K562 (cell line): ENCODE measurements around the gene CEACAM18. TPM values are rescaled to one million over a fixed set of nuclear protein-coding genes. Genes with fewer than 3 reads are reported as not detected.

Experiments used
- ESRRA ChIP-seq: fragments of 450-650 bp; IDR thresholded peaks from 2 replicates; pipeline ENCODE4 v1.6.1; 2014; ENCODE audit warnings: low read depth, mild to moderate bottlenecking, moderate library complexity, borderline replicate concordance
- MECOM ChIP-seq: fragments of 250-450 bp; sonication (Bioruptor Pico); IDR thresholded peaks from 2 replicates; pipeline ENCODE4 v1.8.0; 2022; ENCODE audit warnings: inconsistent platforms
- polyA plus RNA-seq, 8 experiments: library from polyadenylated mRNA; depleted of rRNA in 4 of 8; stranded (reverse) in 5 of 8; unstranded in 3 of 8; fragments of >200 nt; fragmentation: Nextera tagmentation in 2 of 8; fragmentation: Illumina TruSeq in 1 of 8; extraction: Ambion mirVana in 2 of 8; extraction: Trizol in 1 of 8; gene quantifications; 2 replicates each; pipeline versions ENCODE4 v1.2.1 to v1.2.3, GENCODE V29; 2011 to 2014; ENCODE audit warnings: inconsistent platforms in 1 of 8, missing spikeins in 1 of 8
- small RNA-seq: library from RNA; depleted of rRNA; stranded (forward); fragments of <200 nt; gene quantifications from one replicate; pipeline ENCODE3, GENCODE V24; 2014
- total RNA-seq, 7 experiments: library from RNA; depleted of rRNA in 6 of 7; stranded (reverse); fragments of >200 nt in 6 of 7; fragmentation: Illumina TruSeq in 2 of 7; extraction: Trizol in 2 of 7; gene quantifications; 2 replicates each; pipeline versions ENCODE4 v1.2.1 to v1.2.3, GENCODE V29; 2011 to 2021; ENCODE audit warnings: low replicate concordance in 1 of 7

The CEACAM18 gene
- total and polyA plus RNA-seq, 9 of the 15 experiments (the other 6 are each of a cell fraction or from before 2014, with no cell fraction given), result 0.08 to 0.24 (median 0.15) TPM; not detected in 3

GRCh38 chr19:51539821-51540366 lies 61.6 kb downstream of the CEACAM18 start (continued):
- no peak for TF ChIP-seq ESRRA
- TF ChIP-seq MECOM (CRISPR knock-in tag), result peak; percentile 54; the same call in 1 of the 2 replicates

Small RNAs within 50 kb of the gene (small RNA-seq; reads per million reads assigned to genes)
- not detected for gene AC020914.3
- gene AC020914.5, result not detected

Other genes with a start within 250 kb of the CEACAM18 start
Only the 7 nearest of the 17 such genes appear.
- gene LIM2, start 90.6 kb upstream of the CEACAM18 start, total RNA-seq (2014; rRNA removed), result 0.29 and 0.45 TPM in 2 replicates
- 0.18 TPM in 1 of 2 replicates, not detected in the other for gene LIM2, start 90.6 kb upstream of the CEACAM18 start, total RNA-seq (2014; rRNA removed; fragmentation: Illumina TruSeq; extraction: Trizol)
- gene LIM2, start 90.6 kb upstream of the CEACAM18 start, total RNA-seq (2015; rRNA removed; fragmentation: Illumina TruSeq; extraction: Trizol), result not detected in 2 replicates
- gene LIM2, start 90.6 kb upstream of the CEACAM18 start, total RNA-seq (2021), result not detected in 2 replicates
- gene LIM2, start 90.6 kb upstream of the CEACAM18 start, polyA plus RNA-seq (2011; rRNA removed), result not detected in 2 replicates
- not detected in 2 replicates for gene LIM2, start 90.6 kb upstream of the CEACAM18 start, polyA plus RNA-seq (2014; fragmentation: Illumina TruSeq; extraction: Trizol)
- under 1 TPM; 0.07 to 0.18 TPM for gene LIM2, start 90.6 kb upstream of the CEACAM18 start, polyA plus RNA-seq (2014; fragmentation: Nextera tagmentation; extraction: Ambion mirVana)
- gene LIM2, start 90.6 kb upstream of the CEACAM18 start, polyA plus RNA-seq (2014; rRNA removed), result 0.27 and 0.28 TPM in 2 replicates
- 1.7 and 2.0 TPM in 2 replicates for gene C19orf84, start 87.9 kb upstream of the CEACAM18 start, total RNA-seq (2014; rRNA removed)
- gene C19orf84, start 87.9 kb upstream of the CEACAM18 start, total RNA-seq (2014; rRNA removed; fragmentation: Illumina TruSeq; extraction: Trizol), result 0.48 and 0.69 TPM in 2 replicates
- gene C19orf84, start 87.9 kb upstream of the CEACAM18 start, total RNA-seq (2015; rRNA removed; fragmentation: Illumina TruSeq; extraction: Trizol), result 0.57 and 0.98 TPM in 2 replicates
- gene C19orf84, start 87.9 kb upstream of the CEACAM18 start, total RNA-seq (2021), result 2.9 and 3.1 TPM in 2 replicates
- 0.35 and 0.38 TPM in 2 replicates for gene C19orf84, start 87.9 kb upstream of the CEACAM18 start, polyA plus RNA-seq (2011; rRNA removed)
- 3.8 and 5.0 TPM in 2 replicates for gene C19orf84, start 87.9 kb upstream of the CEACAM18 start, polyA plus RNA-seq (2014; fragmentation: Illumina TruSeq; extraction: Trizol)
- gene C19orf84, start 87.9 kb upstream of the CEACAM18 start, polyA plus RNA-seq (2014; fragmentation: Nextera tagmentation; extraction: Ambion mirVana), result under 1 TPM; 0.63 to 0.66 TPM
- 0.20 and 0.91 TPM in 2 replicates for gene C19orf84, start 87.9 kb upstream of the CEACAM18 start, polyA plus RNA-seq (2014; rRNA removed)
- gene SIGLEC10, start 60.9 kb upstream of the CEACAM18 start, total RNA-seq (2014; rRNA removed), result 0.57 and 1.1 TPM in 2 replicates
- gene SIGLEC10, start 60.9 kb upstream of the CEACAM18 start, total RNA-seq (2014; rRNA removed; fragmentation: Illumina TruSeq; extraction: Trizol), result 0.26 and 0.33 TPM in 2 replicates
- gene SIGLEC10, start 60.9 kb upstream of the CEACAM18 start, total RNA-seq (2015; rRNA removed; fragmentation: Illumina TruSeq; extraction: Trizol), result 1.8 and 2.2 TPM in 2 replicates
- 0.58 and 0.95 TPM in 2 replicates for gene SIGLEC10, start 60.9 kb upstream of the CEACAM18 start, total RNA-seq (2021)
- gene SIGLEC10, start 60.9 kb upstream of the CEACAM18 start, polyA plus RNA-seq (2011; rRNA removed), result 0.39 and 1.2 TPM in 2 replicates
- 0.78 and 0.82 TPM in 2 replicates for gene SIGLEC10, start 60.9 kb upstream of the CEACAM18 start, polyA plus RNA-seq (2014; fragmentation: Illumina TruSeq; extraction: Trizol)
- under 1 TPM; 0.10 TPM for gene SIGLEC10, start 60.9 kb upstream of the CEACAM18 start, polyA plus RNA-seq (2014; fragmentation: Nextera tagmentation; extraction: Ambion mirVana)
- 0.97 and 1.3 TPM in 2 replicates for gene SIGLEC10, start 60.9 kb upstream of the CEACAM18 start, polyA plus RNA-seq (2014; rRNA removed)
- gene SIGLEC8, start 20.1 kb upstream of the CEACAM18 start, total RNA-seq (2014; rRNA removed), result 0.45 and 0.59 TPM in 2 replicates
- 0.22 and 0.29 TPM in 2 replicates for gene SIGLEC8, start 20.1 kb upstream of the CEACAM18 start, total RNA-seq (2014; rRNA removed; fragmentation: Illumina TruSeq; extraction: Trizol)
- 0.45 and 0.65 TPM in 2 replicates for gene SIGLEC8, start 20.1 kb upstream of the CEACAM18 start, total RNA-seq (2015; rRNA removed; fragmentation: Illumina TruSeq; extraction: Trizol)
- gene SIGLEC8, start 20.1 kb upstream of the CEACAM18 start, total RNA-seq (2021), result 0.44 and 0.49 TPM in 2 replicates
- 0.61 and 0.76 TPM in 2 replicates for gene SIGLEC8, start 20.1 kb upstream of the CEACAM18 start, polyA plus RNA-seq (2011; rRNA removed)
- gene SIGLEC8, start 20.1 kb upstream of the CEACAM18 start, polyA plus RNA-seq (2014; fragmentation: Illumina TruSeq; extraction: Trizol), result 0.39 and 0.44 TPM in 2 replicates
- under 1 TPM; 0.04 to 0.07 TPM for gene SIGLEC8, start 20.1 kb upstream of the CEACAM18 start, polyA plus RNA-seq (2014; fragmentation: Nextera tagmentation; extraction: Ambion mirVana)
- gene SIGLEC8, start 20.1 kb upstream of the CEACAM18 start, polyA plus RNA-seq (2014; rRNA removed), result 0.19 and 0.25 TPM in 2 replicates
- 0.45 and 0.69 TPM in 2 replicates for gene SIGLEC12, start 23.3 kb downstream of the CEACAM18 start, total RNA-seq (2014; rRNA removed)
- gene SIGLEC12, start 23.3 kb downstream of the CEACAM18 start, total RNA-seq (2014; rRNA removed; fragmentation: Illumina TruSeq; extraction: Trizol), result 0.26 and 0.33 TPM in 2 replicates
- 0.83 and 0.90 TPM in 2 replicates for gene SIGLEC12, start 23.3 kb downstream of the CEACAM18 start, total RNA-seq (2015; rRNA removed; fragmentation: Illumina TruSeq; extraction: Trizol)
- 0.69 and 0.83 TPM in 2 replicates for gene SIGLEC12, start 23.3 kb downstream of the CEACAM18 start, total RNA-seq (2021)
- 1.3 and 3.1 TPM in 2 replicates for gene SIGLEC12, start 23.3 kb downstream of the CEACAM18 start, polyA plus RNA-seq (2011; rRNA removed)
- 0.61 and 1.3 TPM in 2 replicates for gene SIGLEC12, start 23.3 kb downstream of the CEACAM18 start, polyA plus RNA-seq (2014; fragmentation: Illumina TruSeq; extraction: Trizol)
- gene SIGLEC12, start 23.3 kb downstream of the CEACAM18 start, polyA plus RNA-seq (2014; fragmentation: Nextera tagmentation; extraction: Ambion mirVana), result under 1 TPM; 0.08 to 0.10 TPM
- gene SIGLEC12, start 23.3 kb downstream of the CEACAM18 start, polyA plus RNA-seq (2014; rRNA removed), result 0.54 and 0.85 TPM in 2 replicates
- gene SIGLEC6, start 53.1 kb downstream of the CEACAM18 start, total RNA-seq (2014; rRNA removed), result 1.00 and 1.0 TPM in 2 replicates
- gene SIGLEC6, start 53.1 kb downstream of the CEACAM18 start, total RNA-seq (2014; rRNA removed; fragmentation: Illumina TruSeq; extraction: Trizol), result 0.73 TPM in 2 replicates
- gene SIGLEC6, start 53.1 kb downstream of the CEACAM18 start, total RNA-seq (2015; rRNA removed; fragmentation: Illumina TruSeq; extraction: Trizol), result 17.5 and 21.9 TPM in 2 replicates
- gene SIGLEC6, start 53.1 kb downstream of the CEACAM18 start, total RNA-seq (2021), result 0.58 and 0.71 TPM in 2 replicates
- gene SIGLEC6, start 53.1 kb downstream of the CEACAM18 start, polyA plus RNA-seq (2011; rRNA removed), result 0.57 and 1.8 TPM in 2 replicates
- gene SIGLEC6, start 53.1 kb downstream of the CEACAM18 start, polyA plus RNA-seq (2014; fragmentation: Illumina TruSeq; extraction: Trizol), result 0.59 and 0.65 TPM in 2 replicates
- under 1 TPM; 0.03 to 0.13 TPM for gene SIGLEC6, start 53.1 kb downstream of the CEACAM18 start, polyA plus RNA-seq (2014; fragmentation: Nextera tagmentation; extraction: Ambion mirVana)
- 0.77 and 0.81 TPM in 2 replicates for gene SIGLEC6, start 53.1 kb downstream of the CEACAM18 start, polyA plus RNA-seq (2014; rRNA removed)
- 5.8 and 6.6 TPM in 2 replicates for gene ZNF175, start 92.7 kb downstream of the CEACAM18 start, total RNA-seq (2014; rRNA removed)
- 19.0 and 22.1 TPM in 2 replicates for gene ZNF175, start 92.7 kb downstream of the CEACAM18 start, total RNA-seq (2014; rRNA removed; fragmentation: Illumina TruSeq; extraction: Trizol)
- gene ZNF175, start 92.7 kb downstream of the CEACAM18 start, total RNA-seq (2015; rRNA removed; fragmentation: Illumina TruSeq; extraction: Trizol), result 13.9 and 14.0 TPM in 2 replicates
- 19.5 and 23.7 TPM in 2 replicates for gene ZNF175, start 92.7 kb downstream of the CEACAM18 start, total RNA-seq (2021)
- 37.1 and 37.9 TPM in 2 replicates for gene ZNF175, start 92.7 kb downstream of the CEACAM18 start, polyA plus RNA-seq (2011; rRNA removed)
- 17.5 and 21.4 TPM in 2 replicates for gene ZNF175, start 92.7 kb downstream of the CEACAM18 start, polyA plus RNA-seq (2014; fragmentation: Illumina TruSeq; extraction: Trizol)
- 1 to 10 TPM; 3.7 to 4.4 TPM for gene ZNF175, start 92.7 kb downstream of the CEACAM18 start, polyA plus RNA-seq (2014; fragmentation: Nextera tagmentation; extraction: Ambion mirVana)
- gene ZNF175, start 92.7 kb downstream of the CEACAM18 start, polyA plus RNA-seq (2014; rRNA removed), result 11.1 and 12.8 TPM in 2 replicates